HG02973 (cell line): ENCODE results near the gene SCO2.
"Not testable (repeated sequence)": the region's sequence is repeated elsewhere in the genome, so short reads cannot be mapped to it uniquely, and the experiment has no call there.

ENCODE experiments used
- ATAC-seq: cut with Tn5 transposase; IDR thresholded peaks from one replicate; pipeline ENCODE4 v1.9.1; 2021; ENCODE audit warnings: moderate library complexity; ENCODE audit not compliant: unreplicated experiment

The SCO2 gene

GRCh38 chr22:50522208-50522805, 3.1 kb downstream of the SCO2 start:
- no peak for ATAC-seq

- ATAC-seq, result no peak
These were observed 3.7 kb downstream of the SCO2 start for GRCh38 chr22:50521710-50522109.

GRCh38 chr22:50520826-50521453, 4.5 kb downstream of the SCO2 start:
- ATAC-seq, result no peak

GRCh38 chr22:50520184-50520583, 5.2 kb downstream of the SCO2 start:
- not testable (repeated sequence) for ATAC-seq

GRCh38 chr22:50519151-50519550, 6.2 kb downstream of the SCO2 start:
- no peak for ATAC-seq

GRCh38 chr22:50518606-50519005, 6.8 kb downstream of the SCO2 start:
- no peak for ATAC-seq

- ATAC-seq, result no peak
These were observed 7.7 kb downstream of the SCO2 start for GRCh38 chr22:50517495-50518260.

GRCh38 chr22:50516891-50517290, 8.5 kb downstream of the SCO2 start:
- ATAC-seq, result no peak

GRCh38 chr22:50516068-50516467, 9.3 kb downstream of the SCO2 start:
- no peak for ATAC-seq

GRCh38 chr22:50513175-50513574, 12.2 kb downstream of the SCO2 start:
- ATAC-seq, result no peak

GRCh38 chr22:50508897-50509296, 16.5 kb downstream of the SCO2 start:
- no peak for ATAC-seq

- ATAC-seq, result peak; percentile 50
These were observed 17.2 kb downstream of the SCO2 start, which contains the start of gene NCAPH2 for GRCh38 chr22:50507991-50508884. NCAPH2 (plus strand) TSS chr22:50508224; CDS start chr22:50508338, 114 bp downstream.

- peak; percentile 44 for ATAC-seq
These were observed 17.9 kb downstream of the SCO2 start, which contains the start of gene LMF2 for GRCh38 chr22:50507421-50507990. LMF2 (minus strand) TSS chr22:50507702; CDS start chr22:50507675, 27 bp downstream.

- peak; percentile 1 for ATAC-seq
These were observed 18.6 kb downstream of the SCO2 start for GRCh38 chr22:50506611-50507420.

- no peak for ATAC-seq
These were observed 19.4 kb downstream of the SCO2 start for GRCh38 chr22:50505776-50506610.

- ATAC-seq, result no peak
These were observed 20.1 kb downstream of the SCO2 start for GRCh38 chr22:50505276-50505775.

GRCh38 chr22:50504369-50505211, 20.8 kb downstream of the SCO2 start:
- ATAC-seq, result no peak
